Spinal cord (tissue), 10 donors: Measurements from ENCODE around the gene ATP4B. TPM values are rescaled to one million over a fixed set of nuclear protein-coding genes. Genes with fewer than 3 reads are reported as not detected.

Experiments used
- DNase-seq, 6 donors: peaks; one replicate each; pipeline versions ENCODE4 v3.0.0 to v3.0.0-alpha.2; 2013 to 2015; ENCODE audit warnings: low spot score in 6 of 6, low read depth in 4 of 6
- H3K27ac ChIP-seq: one replicate; pipeline ENCODE4 v1.5.1; 2013; ENCODE audit warnings: low read depth, low read length, control low read depth
- H3K27me3 ChIP-seq: one replicate; pipeline ENCODE4 v1.6.1; 2013; ENCODE audit warnings: low read length; ENCODE audit not compliant: control insufficient read depth, insufficient read depth
- H3K36me3 ChIP-seq: one replicate; pipeline ENCODE4 v1.6.1; 2013; ENCODE audit warnings: low read length; ENCODE audit not compliant: control insufficient read depth, insufficient read depth
- H3K4me1 ChIP-seq: one replicate; pipeline ENCODE4 v1.6.1; 2013; ENCODE audit warnings: low read length; ENCODE audit not compliant: control insufficient read depth, insufficient read depth
- H3K4me3 ChIP-seq: one replicate; pipeline ENCODE4 v1.5.1; 2013; ENCODE audit warnings: low read depth, low read length, control low read depth
- H3K9me3 ChIP-seq: one replicate; pipeline ENCODE4 v1.6.1; 2013; ENCODE audit warnings: low read length; ENCODE audit not compliant: control insufficient read depth, insufficient read depth
- WGBS: methylation state at CpG from one replicate; pipeline ENCODE4 v1.1.5; 2013; ENCODE audit warnings: missing lambda C conversion rate; ENCODE audit not compliant: insufficient coverage; 5-methylcytosine and 5-hydroxymethylcytosine counted together
- polyA plus RNA-seq, 2 donors: library from polyadenylated mRNA; unstranded; fragments of 120-200 nt; gene quantifications; one replicate each; pipeline ENCODE4 v1.2.1, GENCODE V29; 2013; ENCODE audit not compliant: insufficient read length in 2 of 2
- total RNA-seq, 2 donors: library from RNA; depleted of rRNA in 1 of 2; stranded (reverse); fragments of 120-200 nt in 1 of 2; fragments of >200 nt in 1 of 2; gene quantifications; one replicate each; pipeline versions ENCODE4 v1.2.3 to v1.2.4, GENCODE V29; 2013 to 2014
- donor health status: healthy.

Gene ATP4B
- total and polyA plus RNA-seq, 4 donors: 0.20 to 2.6 (median 1.3) TPM

GRCh38 chr13:113635709-113636108 is 22.3 kb downstream of the ATP4B start:
- Histone ChIP-seq H3K27ac (no peak overlapping the region), H3K36me3 (peaks cover 86% of the 10 kb centered on the region), H3K9me3 (no peaks in the 10 kb centered on the region), H3K4me3 (no peak overlapping the region), H3K4me1 (no peaks in the 10 kb centered on the region), H3K27me3 (no peaks in the 10 kb centered on the region)
- no peak for DNase-seq
- WGBS: 97% methylated on average over 24 of the region's 25 CpGs

GRCh38 chr13:113635048-113635420 is 23.0 kb downstream of the ATP4B start:
- Histone ChIP-seq H3K27me3 (no peaks in the 10 kb centered on the region), H3K9me3 (no peaks in the 10 kb centered on the region), H3K36me3 (peaks cover 82% of the 10 kb centered on the region), H3K27ac (no peak overlapping the region), H3K4me3 (no peak overlapping the region), H3K4me1 (no peaks in the 10 kb centered on the region)
- DNase-seq: no peak
- WGBS: 92% methylated on average over 7 of the region's 7 CpGs

GRCh38 chr13:113634279-113635047 is 23.5 kb downstream of the ATP4B start:
- H3K9me3 ChIP-seq: no peaks in the 10 kb centered on the region
- no peak overlapping the region for H3K4me3 ChIP-seq
- no peak for DNase-seq
- WGBS: 98% methylated on average over 7 of the region's 16 CpGs
- H3K27me3 ChIP-seq: no peaks in the 10 kb centered on the region
- no peaks in the 10 kb centered on the region for H3K4me1 ChIP-seq
- no peak overlapping the region for H3K27ac ChIP-seq
- H3K36me3 ChIP-seq: peaks cover 80% of the 10 kb centered on the region

GRCh38 chr13:113633485-113633873 is 24.5 kb downstream of the ATP4B start:
- no peaks in the 10 kb centered on the region for H3K27me3 ChIP-seq
- peaks cover 5% of the 10 kb centered on the region for H3K4me1 ChIP-seq
- H3K4me3 ChIP-seq: no peak overlapping the region
- H3K9me3 ChIP-seq: no peaks in the 10 kb centered on the region
- no peak overlapping the region for H3K27ac ChIP-seq
- no peak for DNase-seq
- H3K36me3 ChIP-seq: peaks cover 87% of the 10 kb centered on the region
- 92% methylated on average over 18 of the region's 18 CpGs for WGBS

GRCh38 chr13:113632706-113633484 is 25.1 kb downstream of the ATP4B start:
- no peaks in the 10 kb centered on the region for H3K27me3 ChIP-seq
- peaks cover 85% of the 10 kb centered on the region for H3K36me3 ChIP-seq
- H3K4me3 ChIP-seq: no peak overlapping the region
- no peaks in the 10 kb centered on the region for H3K9me3 ChIP-seq
- WGBS: 94% methylated on average over 27 of the region's 38 CpGs
- DNase-seq: no peak
- H3K27ac ChIP-seq: no peak overlapping the region
- peaks cover 5% of the 10 kb centered on the region for H3K4me1 ChIP-seq

GRCh38 chr13:113631341-113632095 is 26.5 kb downstream of the ATP4B start:
- no peaks in the 10 kb centered on the region for H3K9me3 ChIP-seq
- no peak for DNase-seq
- H3K27ac ChIP-seq: no peak overlapping the region
- H3K27me3 ChIP-seq: no peaks in the 10 kb centered on the region
- no peak overlapping the region for H3K4me3 ChIP-seq
- WGBS: 89% methylated on average over 33 of the region's 42 CpGs
- peaks cover 5% of the 10 kb centered on the region for H3K4me1 ChIP-seq
- peaks cover 81% of the 10 kb centered on the region for H3K36me3 ChIP-seq

- H3K27me3 ChIP-seq: no peaks in the 10 kb centered on the region
- H3K4me3 ChIP-seq: no peak overlapping the region
- WGBS: 84% methylated on average over 3 of the region's 6 CpGs
- DNase-seq: no peak
- H3K36me3 ChIP-seq: peaks cover 77% of the 10 kb centered on the region
- H3K4me1 ChIP-seq: peaks cover 5% of the 10 kb centered on the region
- no peak overlapping the region for H3K27ac ChIP-seq
- no peaks in the 10 kb centered on the region for H3K9me3 ChIP-seq
Observed at GRCh38 chr13:113630804-113631203, 27.2 kb downstream of the ATP4B start.

GRCh38 chr13:113630296-113630695 is 27.7 kb downstream of the ATP4B start:
- peaks cover 5% of the 10 kb centered on the region for H3K4me1 ChIP-seq
- no peak overlapping the region for H3K27ac ChIP-seq
- 93% methylated on average over 10 of the region's 11 CpGs for WGBS
- no peaks in the 10 kb centered on the region for H3K27me3 ChIP-seq
- H3K36me3 ChIP-seq: peaks cover 75% of the 10 kb centered on the region
- no peaks in the 10 kb centered on the region for H3K9me3 ChIP-seq
- no peak overlapping the region for H3K4me3 ChIP-seq
- no peak for DNase-seq

GRCh38 chr13:113629866-113630265 is 28.1 kb downstream of the ATP4B start:
- DNase-seq: no peak
- H3K36me3 ChIP-seq: peaks cover 71% of the 10 kb centered on the region
- no peaks in the 10 kb centered on the region for H3K27me3 ChIP-seq

More at GRCh38 chr13:113629866-113630265, 28.1 kb downstream of the ATP4B start:
- H3K9me3 ChIP-seq: no peaks in the 10 kb centered on the region
- H3K27ac ChIP-seq: no peak overlapping the region
- H3K4me3 ChIP-seq: no peak overlapping the region
- H3K4me1 ChIP-seq: peaks cover 5% of the 10 kb centered on the region
- 74% methylated on average over 15 of the region's 17 CpGs for WGBS
